Kidney (tissue), 14 donors: Measurements from ENCODE around the gene GSG1L. TPM values are rescaled to one million over a fixed set of nuclear protein-coding genes. Genes with fewer than 3 reads are reported as not detected.

Source experiments
- DNase-seq, 5 donors: peaks; one replicate each; pipeline ENCODE4 v3.0.0-alpha.2; 2013 to 2020
- FAIRE-seq: peaks from 2 replicates; lab custom pipeline; 2012; peaks lifted over from hg19 to GRCh38; lab: Jason Lieb, UNC
- H3K27ac ChIP-seq, 2 donors: one replicate each; pipeline ENCODE4 v1.7.0; 2013; ENCODE audit warnings: low read depth in 2 of 2, low read length in 2 of 2, inconsistent platforms in 1 of 2
- H3K27me3 ChIP-seq: one replicate; pipeline ENCODE4 v1.7.1; 2013; ENCODE audit warnings: low read length, inconsistent platforms; ENCODE audit not compliant: control insufficient read depth, insufficient read depth
- H3K36me3 ChIP-seq, 3 donors: one replicate each; pipeline versions ENCODE4 v1.7.0 to v1.7.1; 2013; ENCODE audit warnings: low read length in 3 of 3, control low read depth in 1 of 3, inconsistent platforms in 1 of 3; ENCODE audit not compliant: insufficient read depth in 3 of 3, control insufficient read depth in 2 of 3
- H3K4me1 ChIP-seq, 3 donors: one replicate each; pipeline versions ENCODE4 v1.7.0 to v1.7.1; 2013; ENCODE audit warnings: low read length in 3 of 3, inconsistent platforms in 1 of 3, low read depth in 1 of 3; ENCODE audit not compliant: control insufficient read depth in 2 of 3, insufficient read depth in 2 of 3
- H3K4me3 ChIP-seq, 3 donors: one replicate each; pipeline versions ENCODE4 v1.7.0 to v1.8.1; 2013; ENCODE audit warnings: low read length in 3 of 3, control low read depth in 1 of 3, inconsistent platforms in 1 of 3
- H3K9ac ChIP-seq, 3 donors: one replicate each; pipeline versions ENCODE4 v1.7.0 to v1.7.1; 2013; ENCODE audit warnings: low read length in 3 of 3, control low read depth in 1 of 3, inconsistent platforms in 1 of 3
- H3K9me3 ChIP-seq, 3 donors: one replicate each; pipeline versions ENCODE4 v1.7.0 to v1.7.1; 2013; ENCODE audit warnings: low read length in 3 of 3, control low read depth in 1 of 3, inconsistent platforms in 1 of 3; ENCODE audit not compliant: control insufficient read depth in 2 of 3, insufficient read depth in 1 of 3
- CTCF ChIP-seq: IDR thresholded peaks from 3 replicates; pipeline ENCODE4 v1.5.1; 2012; ENCODE audit warnings: mild to moderate bottlenecking, moderate library complexity, borderline replicate concordance; ENCODE audit not compliant: insufficient read depth; ENCODE audit errors: extremely low read depth
- intact Hi-C: fragments of 100-400 bp; cut with DNase I; formaldehyde crosslinking; loops from one replicate; pipeline ENCODE4 v1.11.1; 2022
- polyA plus RNA-seq: library from polyadenylated mRNA; stranded (reverse); fragments of 350-450 nt; fragmentation: Illumina TruSeq; extraction: RNeasy Lipid Tissue Mini Kit (QIAGEN cat#74804); gene quantifications from one replicate; pipeline ENCODE4 v1.2.3, GENCODE V29; 2014; ENCODE audit warnings: low read depth, low replicate concordance; ENCODE audit not compliant: insufficient read depth
- total RNA-seq: library from RNA; stranded (reverse); fragmentation: NEBNext Ultra II Directional; extraction: Animal tissue kit (Norgen Biotek cat#: 25700); gene quantifications from one replicate; pipeline ENCODE4 v1.2.1, GENCODE V29; 2021
- donor health status: control.
- donor health status: control.
- donor health status: control.
- donor health status: control.
- donor health status: control.
- donor health status: DM: yes; HTN: yes; CAD: no.
- donor health status: Normal renal cell carcinoma (clear cell type).

GSG1L gene
- total and polyA plus RNA-seq, 2 donors from 2014 or later: not detected

- no peak overlapping the region for H3K27ac ChIP-seq
- no peaks in the 10 kb centered on the region for H3K36me3 ChIP-seq
- no peak overlapping the region for H3K4me3 ChIP-seq
- H3K9ac ChIP-seq: no peak overlapping the region
- FAIRE-seq: no peak
- no peaks in the 10 kb centered on the region for H3K9me3 ChIP-seq
- DNase-seq: no peak
- no peak for TF ChIP-seq CTCF
- no peaks in the 10 kb centered on the region for H3K27me3 ChIP-seq
- intact Hi-C loops: no loop called here
- H3K4me1 ChIP-seq: no peaks in the 10 kb centered on the region
These were observed 8.6 kb upstream of the GSG1L start for GRCh38 chr16:28072087-28072486.

GRCh38 chr16:28069971-28070794 is 6.7 kb upstream of the GSG1L start:
- no peak for FAIRE-seq
- intact Hi-C loops: no loop called here
- no peaks in the 10 kb centered on the region for H3K27me3 ChIP-seq
- H3K9me3 ChIP-seq: no peaks in the 10 kb centered on the region
- no peaks in the 10 kb centered on the region for H3K36me3 ChIP-seq
- TF ChIP-seq CTCF: no peak
- no peak for DNase-seq
- H3K27ac ChIP-seq: no peak overlapping the region
- H3K9ac ChIP-seq: no peak overlapping the region
- H3K4me1 ChIP-seq: no peaks in the 10 kb centered on the region
- no peak overlapping the region for H3K4me3 ChIP-seq

GRCh38 chr16:28068976-28069375 is 5.5 kb upstream of the GSG1L start:
- DNase-seq (no peak), FAIRE-seq (no peak)
- H3K9ac ChIP-seq: no peak overlapping the region
- TF ChIP-seq CTCF: no peak
- H3K27me3 ChIP-seq: no peaks in the 10 kb centered on the region
- H3K36me3 ChIP-seq: no peaks in the 10 kb centered on the region
- H3K27ac ChIP-seq: no peak overlapping the region
- intact Hi-C loops: no loop called here
- H3K4me3 ChIP-seq: no peak overlapping the region
- H3K9me3 ChIP-seq: no peaks in the 10 kb centered on the region
- H3K4me1 ChIP-seq: no peaks in the 10 kb centered on the region
